KMS-11 (cell line): ENCODE measurements around the gene GLOD4.
"Not testable (repeated sequence)": the region's sequence is repeated elsewhere in the genome, so short reads cannot be mapped to it uniquely, and the experiment has no call there.

Experiments
- H2AFZ ChIP-seq: fragments of 200-600 bp; sonication (generic); 2 replicates; pipeline ENCODE4 v1.6.1; 2016; ENCODE audit warnings: antibody characterized with exemption, mixed run types, low read depth
- H3K27ac ChIP-seq: fragments of 200-600 bp; sonication (generic); 2 replicates; pipeline ENCODE4 v1.6.1; 2016; ENCODE audit warnings: mild to moderate bottlenecking, mixed run types
- H3K27me3 ChIP-seq: fragments of 200-600 bp; sonication (generic); 2 replicates; pipeline ENCODE4 v1.6.1; 2017; ENCODE audit warnings: mild to moderate bottlenecking, low read depth, mixed run types, moderate library complexity; ENCODE audit not compliant: insufficient read depth
- H3K36me3 ChIP-seq: fragments of 200-600 bp; sonication (generic); 2 replicates; pipeline ENCODE4 v1.6.1; 2017; ENCODE audit warnings: mild to moderate bottlenecking, mixed run types; ENCODE audit not compliant: insufficient read depth
- H3K4me1 ChIP-seq: fragments of 200-600 bp; sonication (generic); 2 replicates; pipeline ENCODE4 v1.6.1; 2016; ENCODE audit warnings: mild to moderate bottlenecking, low read depth, mixed run types; ENCODE audit not compliant: poor library complexity, severe bottlenecking
- H3K4me2 ChIP-seq: fragments of 200-600 bp; sonication (generic); 2 replicates; pipeline ENCODE4 v1.7.0; 2016; ENCODE audit warnings: mild to moderate bottlenecking, mixed run types
- H3K4me3 ChIP-seq: fragments of 200-600 bp; sonication (generic); IDR thresholded peaks from 2 replicates; pipeline ENCODE4 v1.6.1; 2017; ENCODE audit warnings: low read depth, low read length, mixed read lengths; ENCODE audit not compliant: insufficient read depth
- H3K79me2 ChIP-seq: fragments of 200-600 bp; sonication (generic); 2 replicates; pipeline ENCODE4 v1.6.1; 2016; ENCODE audit warnings: low read depth, mixed run types; ENCODE audit not compliant: insufficient read depth
- H3K9ac ChIP-seq: fragments of 200-600 bp; sonication (generic); 2 replicates; pipeline ENCODE4 v1.6.1; 2016; ENCODE audit warnings: mild to moderate bottlenecking, mixed run types
- H4K20me1 ChIP-seq: fragments of 200-600 bp; sonication (generic); 2 replicates; pipeline ENCODE4 v1.6.1; 2016; ENCODE audit warnings: mild to moderate bottlenecking, mixed run types; ENCODE audit not compliant: insufficient read depth
- CTCF ChIP-seq: fragments of 200-600 bp; sonication (generic); conservative IDR thresholded peaks from 2 replicates; pipeline ENCODE4 v1.6.1; 2017; ENCODE audit warnings: low read depth, mild to moderate bottlenecking, antibody characterized with exemption, low read length, moderate library complexity, mixed read lengths

Gene GLOD4

GRCh38 chr17:752620-753219, 29.4 kb downstream of the GLOD4 start:
- H3K4me3 ChIP-seq: no peak overlapping the region
- H3K27ac ChIP-seq: no peak overlapping the region
- peak overlapping the region; percentile 93; the same call in 1 of the 2 replicates for H3K9ac ChIP-seq
- H4K20me1 ChIP-seq: no peaks in the 10 kb centered on the region
- H2AFZ ChIP-seq: peak overlapping the region; percentile 89
- no peak; the same call in 1 of the 2 replicates for TF ChIP-seq CTCF
- peaks cover 9% of the 10 kb centered on the region for H3K4me1 ChIP-seq
- H3K27me3 ChIP-seq: no peaks in the 10 kb centered on the region
- peaks cover 31% of the 10 kb centered on the region for H3K79me2 ChIP-seq
- H3K36me3 ChIP-seq: no peaks in the 10 kb centered on the region
- peak overlapping the region; percentile 60 for H3K4me2 ChIP-seq

GRCh38 chr17:752002-752619, 30.0 kb downstream of the GLOD4 start, which contains the start of gene GEMIN4:
GEMIN4 (minus strand) TSS chr17:752264; CDS start chr17:752142, 122 bp downstream.
- peak; percentile 57 for TF ChIP-seq CTCF
- H3K79me2 ChIP-seq: peaks cover 31% of the 10 kb centered on the region
- no peaks in the 10 kb centered on the region for H4K20me1 ChIP-seq
- no peaks in the 10 kb centered on the region for H3K36me3 ChIP-seq
- no peaks in the 10 kb centered on the region for H3K27me3 ChIP-seq
- peak within 1 kb of the TSS; percentile 93 for H3K9ac ChIP-seq
- no peak within 1 kb of the TSS for H3K4me3 ChIP-seq
- peak within 1 kb of the TSS; percentile 64 for H3K27ac ChIP-seq
- peak within 1 kb of the TSS; percentile 89 for H2AFZ ChIP-seq
- peaks cover 9% of the 10 kb centered on the region for H3K4me1 ChIP-seq
- peak within 1 kb of the TSS; percentile 89 for H3K4me2 ChIP-seq

GRCh38 chr17:751269-752001, 30.6 kb downstream of the GLOD4 start:
- no peaks in the 10 kb centered on the region for H3K36me3 ChIP-seq
- peak overlapping the region; percentile 64 for H3K27ac ChIP-seq
- H4K20me1 ChIP-seq: no peaks in the 10 kb centered on the region
- H3K9ac ChIP-seq: peak overlapping the region; percentile 93
- no peaks in the 10 kb centered on the region for H3K27me3 ChIP-seq
- no peak for TF ChIP-seq CTCF
- peak overlapping the region; percentile 89 for H3K4me2 ChIP-seq
- peaks cover 31% of the 10 kb centered on the region for H3K79me2 ChIP-seq
- H3K4me1 ChIP-seq: peaks cover 9% of the 10 kb centered on the region
- no peak overlapping the region for H3K4me3 ChIP-seq
- H2AFZ ChIP-seq: peak overlapping the region; percentile 64

DNA sequence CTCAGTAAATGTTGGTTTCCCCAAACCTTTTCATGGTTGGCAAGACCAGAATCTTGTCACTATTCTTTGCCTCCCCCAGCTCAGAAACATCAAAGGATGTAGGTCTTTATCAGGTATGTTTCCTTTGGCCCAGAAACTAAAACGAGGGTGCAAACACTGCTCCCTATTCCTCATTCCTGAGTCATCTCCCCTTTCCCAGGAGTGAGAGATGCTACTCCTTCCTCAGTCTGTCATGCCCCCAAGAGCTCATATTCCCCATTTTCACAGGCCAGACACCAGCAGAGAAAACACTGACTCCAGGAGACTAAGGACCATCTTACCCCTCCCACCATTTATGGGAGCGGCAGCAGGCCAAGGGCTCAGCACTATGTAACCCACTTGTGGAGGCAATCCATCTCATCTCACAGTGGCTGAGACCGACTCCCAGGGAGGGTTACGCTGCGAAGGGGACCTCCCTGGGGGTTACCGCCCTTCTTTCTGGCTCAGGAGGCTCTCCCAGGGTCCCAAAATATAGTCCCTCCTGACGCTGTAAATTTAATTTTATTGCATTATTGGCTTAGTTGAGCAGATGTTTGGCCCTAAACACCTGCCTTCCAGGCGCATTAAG, 31.5 kb downstream of the GLOD4 start:
- H3K4me1 ChIP-seq: peaks cover 9% of the 10 kb centered on the region
- no peak overlapping the region for H2AFZ ChIP-seq
- no peaks in the 10 kb centered on the region for H4K20me1 ChIP-seq
- no peak overlapping the region for H3K27ac ChIP-seq
- H3K4me3 ChIP-seq: no peak overlapping the region
- H3K27me3 ChIP-seq: no peaks in the 10 kb centered on the region
- peak overlapping the region; percentile 93; the same call in 1 of the 2 replicates for H3K9ac ChIP-seq
- H3K79me2 ChIP-seq: peaks cover 31% of the 10 kb centered on the region
- TF ChIP-seq CTCF: no peak
- H3K4me2 ChIP-seq: peak overlapping the region; percentile 89
- no peaks in the 10 kb centered on the region for H3K36me3 ChIP-seq

DNA sequence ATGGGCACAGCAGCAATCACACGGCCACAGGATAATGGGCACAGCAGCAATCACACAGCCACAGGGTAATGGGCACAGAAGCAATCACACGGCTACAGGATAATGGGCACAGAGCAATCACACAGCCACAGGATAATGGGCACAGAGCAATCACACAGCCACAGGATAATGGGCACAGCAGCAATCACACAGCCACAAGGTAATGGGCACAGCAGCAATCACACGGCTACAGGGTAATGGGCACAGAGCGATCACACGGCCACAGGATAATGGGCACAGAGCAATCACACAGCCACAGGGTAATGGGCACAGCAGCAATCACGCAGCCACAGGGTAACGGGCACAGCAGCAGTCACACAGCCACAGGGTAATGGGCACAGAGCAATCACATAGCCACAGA, 32.7 kb downstream of the GLOD4 start:
- H3K36me3 ChIP-seq, H3K9ac ChIP-seq, H4K20me1 ChIP-seq, H2AFZ ChIP-seq, H3K4me1 ChIP-seq, H3K4me3 ChIP-seq, H3K27me3 ChIP-seq, H3K27ac ChIP-seq: not testable (repeated sequence)
- Histone ChIP-seq H3K79me2 (peaks cover 31% of the 10 kb centered on the region), H3K4me2 (peak overlapping the region; percentile 89; the same call in 1 of the 2 replicates)

GRCh38 chr17:748604-749003, 33.5 kb downstream of the GLOD4 start:
- not testable (repeated sequence) for H3K36me3 ChIP-seq, H3K4me3 ChIP-seq, H4K20me1 ChIP-seq, H3K4me1 ChIP-seq, H3K27ac ChIP-seq, H3K27me3 ChIP-seq, H3K9ac ChIP-seq, H3K4me2 ChIP-seq, H2AFZ ChIP-seq
- H3K79me2 ChIP-seq: peaks cover 31% of the 10 kb centered on the region
